Neural progenitor cell (in vitro differentiated cells): Measurements from ENCODE around the gene SSH3.

Experiments
- EZH2phosphoT487 ChIP-seq: fragments of 200-600 bp; sonication (generic); IDR thresholded peaks from 2 replicates; pipeline ENCODE4 v1.6.1; 2017; ENCODE audit warnings: antibody characterized with exemption
- TF ChIP-seq, protein P1 (sequence below): fragments of 200-600 bp; sonication (generic); IDR thresholded peaks from 2 replicates; pipeline ENCODE4 v1.5.1; 2017; ENCODE audit warnings: antibody characterized with exemption, mild to moderate bottlenecking

- TF ChIP-seq, protein P1, sequence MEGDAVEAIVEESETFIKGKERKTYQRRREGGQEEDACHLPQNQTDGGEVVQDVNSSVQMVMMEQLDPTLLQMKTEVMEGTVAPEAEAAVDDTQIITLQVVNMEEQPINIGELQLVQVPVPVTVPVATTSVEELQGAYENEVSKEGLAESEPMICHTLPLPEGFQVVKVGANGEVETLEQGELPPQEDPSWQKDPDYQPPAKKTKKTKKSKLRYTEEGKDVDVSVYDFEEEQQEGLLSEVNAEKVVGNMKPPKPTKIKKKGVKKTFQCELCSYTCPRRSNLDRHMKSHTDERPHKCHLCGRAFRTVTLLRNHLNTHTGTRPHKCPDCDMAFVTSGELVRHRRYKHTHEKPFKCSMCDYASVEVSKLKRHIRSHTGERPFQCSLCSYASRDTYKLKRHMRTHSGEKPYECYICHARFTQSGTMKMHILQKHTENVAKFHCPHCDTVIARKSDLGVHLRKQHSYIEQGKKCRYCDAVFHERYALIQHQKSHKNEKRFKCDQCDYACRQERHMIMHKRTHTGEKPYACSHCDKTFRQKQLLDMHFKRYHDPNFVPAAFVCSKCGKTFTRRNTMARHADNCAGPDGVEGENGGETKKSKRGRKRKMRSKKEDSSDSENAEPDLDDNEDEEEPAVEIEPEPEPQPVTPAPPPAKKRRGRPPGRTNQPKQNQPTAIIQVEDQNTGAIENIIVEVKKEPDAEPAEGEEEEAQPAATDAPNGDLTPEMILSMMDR = no peak
- TF ChIP-seq EZH2phosphoT487 = no peak
Measured at GRCh38 chr11:67285541-67286498, 17.5 kb upstream of the SSH3 start.
